Daoy (cell line): Measurements from ENCODE around the gene DNAJB12. TPM values are rescaled to one million over a fixed set of nuclear protein-coding genes. Genes with fewer than 3 reads are reported as not detected.
A peak's percentile ranks its signal among the peaks of the same experiment; 100 is the strongest.
"Not testable (repeated sequence)": the region's sequence is repeated elsewhere in the genome, so short reads cannot be mapped to it uniquely, and the experiment has no call there.

Experiments
- DNase-seq: peaks from one replicate; pipeline ENCODE4 v3.0.0-alpha.2; 2015; ENCODE audit warnings: low read depth
- total RNA-seq: library from RNA; depleted of rRNA; stranded (reverse); fragments of >200 nt; shearing (Covaris generic); gene quantifications from 2 replicates; pipeline ENCODE4 v1.2.3, GENCODE V29; 2014; rRNA removed

The DNAJB12 gene
- total RNA-seq, result 16.9 and 20.2 TPM in 2 replicates

DNA sequence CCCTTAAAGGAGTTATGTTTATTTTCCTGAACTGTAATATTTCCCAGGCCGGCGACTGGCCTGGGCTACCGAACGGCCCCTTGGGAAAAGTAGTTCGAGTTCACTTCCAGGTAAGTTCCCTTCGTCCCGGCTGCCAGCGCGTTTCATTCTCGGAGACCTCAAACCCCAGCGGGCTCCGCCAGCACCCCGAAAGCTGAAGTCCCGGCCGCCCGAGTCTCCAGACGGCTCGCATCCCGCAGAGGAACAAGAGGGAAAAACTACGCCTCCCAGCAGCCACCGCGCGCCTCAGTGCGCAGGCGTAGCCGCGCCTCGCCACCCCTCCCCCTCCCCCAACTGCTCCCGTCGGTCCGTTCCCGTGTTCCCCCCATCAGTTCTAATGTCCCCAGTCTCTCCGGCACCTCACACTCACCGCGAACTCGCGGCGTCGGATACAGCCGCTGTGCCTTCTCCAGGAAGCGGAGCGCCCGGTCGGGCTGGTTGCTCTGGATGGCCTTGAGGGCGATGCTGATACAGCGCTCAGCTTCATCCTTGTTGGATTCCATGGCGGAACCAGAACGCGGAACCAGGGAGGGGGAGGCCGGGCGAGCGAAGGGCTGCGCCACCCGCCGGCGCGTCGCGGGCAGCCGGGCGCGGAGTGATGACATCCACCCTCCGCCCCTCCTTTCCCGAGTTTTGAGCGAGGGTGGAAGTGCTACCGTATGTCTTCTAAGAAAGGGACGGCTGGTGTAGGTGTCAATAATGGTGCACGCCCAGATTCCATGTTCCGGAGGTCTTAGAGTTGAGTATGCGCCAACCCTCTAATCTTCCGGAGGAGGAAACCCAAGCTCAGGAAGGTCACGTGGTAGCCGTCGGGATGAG is at the start of gene DNAJB12:
Gene DNAJB12 (minus strand): TSS at position 564 of the 858 bp plus-strand sequence. CDS start 22 bp downstream, at position 542.
- DNase-seq, result peak; percentile 91

DNA sequence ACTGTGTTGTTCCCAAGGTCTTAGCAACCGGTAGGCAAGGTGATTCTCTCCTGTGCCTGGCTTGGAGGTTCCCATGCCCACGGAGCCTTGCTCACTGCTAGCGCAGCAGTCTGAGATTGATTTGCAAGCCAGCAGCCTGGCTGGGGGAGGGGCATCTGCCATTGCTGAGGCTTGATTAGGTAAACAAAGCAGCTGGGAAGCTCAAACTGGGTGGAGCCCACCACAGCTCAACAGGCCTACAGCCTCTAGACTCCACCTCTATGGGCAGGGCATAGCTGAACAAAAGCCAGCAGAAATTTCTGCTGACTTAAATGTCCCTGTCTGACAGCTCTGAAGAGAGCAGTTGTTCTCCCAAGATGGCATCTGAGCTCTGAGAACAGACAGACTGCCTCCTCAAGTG is 40.9 kb upstream of the DNAJB12 start:
- not testable (repeated sequence) for DNase-seq

DNA sequence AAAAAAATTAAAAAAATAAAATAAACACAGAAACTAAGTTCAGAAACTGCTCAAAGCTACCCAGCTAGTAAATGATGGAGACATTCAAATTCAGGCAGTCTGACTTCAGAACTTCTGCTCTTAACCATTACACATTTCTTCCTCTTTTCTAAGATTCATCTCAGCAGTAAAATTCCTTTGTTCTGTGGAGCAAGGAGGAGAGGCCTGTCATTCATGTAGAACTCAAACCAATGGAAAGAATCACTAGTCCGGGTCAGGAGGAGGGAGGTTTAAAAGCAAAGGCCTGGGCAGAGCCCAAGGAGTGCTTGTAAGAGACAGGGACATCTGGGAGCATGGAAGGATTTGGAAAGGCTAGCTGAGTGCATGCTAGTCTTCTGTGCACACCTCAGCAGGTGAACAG is 37.9 kb upstream of the DNAJB12 start:
- no peak for DNase-seq

DNA sequence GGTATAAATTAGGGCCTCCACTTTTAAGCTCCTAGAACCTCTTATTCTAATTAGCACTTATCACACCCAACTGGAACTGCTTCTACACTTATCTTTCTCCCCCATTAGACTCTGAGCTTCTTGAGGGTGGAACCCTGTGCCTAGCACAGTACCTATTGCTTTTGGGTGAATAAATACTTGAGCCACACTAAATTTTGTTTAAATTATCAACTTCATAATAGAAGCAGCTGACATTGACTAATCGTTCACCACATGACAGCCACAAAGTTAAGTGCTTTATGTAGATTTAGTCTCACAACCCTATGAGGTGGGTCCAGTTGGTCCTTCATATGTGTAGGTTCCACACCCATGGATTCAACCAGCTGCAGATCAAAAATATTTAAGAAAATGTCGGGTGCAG is 36.0 kb upstream of the DNAJB12 start:
- DNase-seq, result no peak

DNA sequence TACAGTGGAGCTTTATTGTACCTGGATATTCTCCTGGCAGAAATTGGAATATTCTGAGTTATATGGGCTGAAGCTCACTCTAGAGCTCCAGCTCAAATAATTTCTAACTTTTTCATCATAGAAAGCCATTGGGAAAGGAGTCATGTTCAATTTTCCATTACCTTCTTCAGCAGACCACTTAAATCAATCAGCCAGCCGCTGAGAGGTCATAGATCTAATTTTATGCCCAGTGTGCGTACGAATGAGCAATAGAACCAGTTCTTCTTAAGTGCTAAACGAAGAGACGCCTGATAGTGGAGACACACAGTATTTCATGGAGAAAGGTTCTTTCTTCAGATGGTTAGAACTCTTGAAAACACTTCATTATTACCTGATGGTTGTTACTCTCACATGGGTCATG is 35.0 kb upstream of the DNAJB12 start:
- DNase-seq, result no peak

DNA sequence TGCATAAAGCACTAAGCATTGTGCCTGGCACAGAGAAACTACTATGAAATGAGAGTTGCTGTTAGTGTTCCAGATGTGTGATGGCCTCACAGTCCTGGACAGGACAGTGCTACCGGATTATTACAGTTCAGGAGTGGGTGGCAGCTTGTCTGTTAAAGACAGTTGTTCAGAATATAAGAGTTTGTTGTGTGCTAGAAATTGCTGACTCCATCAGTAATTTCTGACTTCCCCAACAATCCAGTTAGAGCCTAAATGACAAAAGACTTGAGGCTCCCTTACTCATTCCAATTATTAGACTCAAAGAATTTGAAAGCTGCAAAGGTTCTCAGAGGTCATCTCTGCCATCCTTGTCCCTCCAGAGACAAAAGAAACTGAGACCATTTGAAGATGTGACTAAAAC is 34.3 kb upstream of the DNAJB12 start:
- DNase-seq, result no peak

DNA sequence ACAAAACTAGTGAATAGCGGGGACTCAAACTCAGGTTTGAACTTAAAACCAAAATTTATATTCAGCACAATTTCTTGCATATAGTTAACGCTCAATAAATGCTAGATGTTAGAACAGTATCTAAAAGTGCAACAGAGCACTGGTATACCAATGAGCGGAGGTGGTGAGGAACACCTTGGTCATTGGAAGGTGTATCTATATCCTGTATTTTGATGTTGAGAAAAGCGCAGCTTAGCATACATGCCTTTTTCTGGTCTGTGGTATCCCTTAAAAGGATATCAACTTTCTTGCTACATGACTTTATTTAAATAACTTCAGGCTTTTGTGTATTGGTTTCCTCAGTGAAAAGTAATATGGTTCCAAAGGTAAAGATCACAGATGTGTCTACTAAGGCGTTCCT is 33.3 kb upstream of the DNAJB12 start:
- no peak for DNase-seq

DNA sequence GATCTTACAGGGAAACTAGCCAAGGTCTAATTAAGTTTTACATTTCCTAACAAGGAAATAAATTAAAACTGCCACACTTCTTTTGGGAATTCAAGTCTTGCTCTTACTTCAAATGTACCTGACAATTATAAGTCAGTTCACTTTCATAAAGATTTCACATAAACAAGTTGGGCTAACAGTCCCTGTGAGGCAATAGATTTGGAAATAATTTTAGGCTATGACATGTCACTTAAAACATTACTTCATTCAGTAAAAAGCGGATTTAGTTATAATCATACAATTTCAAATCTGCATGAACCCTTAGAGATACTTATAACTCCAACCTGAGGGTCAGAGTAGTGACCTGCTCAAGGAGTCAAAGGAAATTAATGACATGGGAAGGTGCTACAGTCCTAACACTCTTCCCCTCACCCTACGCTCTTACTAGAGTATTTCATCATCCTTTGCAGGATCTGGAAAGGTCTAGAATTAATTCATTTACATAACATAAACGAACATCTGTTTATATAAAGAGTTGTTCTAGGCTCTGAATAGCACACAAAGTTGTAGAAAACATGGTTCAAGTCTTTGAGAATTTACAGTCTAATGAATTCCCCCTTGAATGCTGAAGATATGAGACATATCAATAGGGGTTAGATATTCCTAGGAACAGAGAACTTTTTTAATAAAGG is 32.3 kb upstream of the DNAJB12 start:
- DNase-seq, result no peak

DNA sequence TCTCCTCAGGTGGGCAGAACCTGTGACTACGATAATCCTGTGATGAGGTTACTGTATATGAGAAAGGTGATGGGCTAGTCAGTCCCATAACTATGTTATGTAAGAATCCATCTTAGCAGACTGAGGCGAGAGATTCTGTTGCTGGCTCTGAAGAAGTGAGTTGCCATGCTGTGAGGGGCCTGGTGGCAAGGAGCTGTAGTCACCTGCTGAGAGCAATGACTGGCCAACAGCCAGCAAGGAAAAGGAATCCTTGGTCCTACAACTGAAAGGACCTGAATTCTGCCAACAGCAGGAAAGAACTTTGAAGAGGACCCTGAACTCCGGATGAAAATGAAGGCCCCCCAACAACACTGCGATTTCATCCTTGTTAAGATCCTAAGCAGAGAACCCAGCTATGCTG is 31.0 kb upstream of the DNAJB12 start:
- DNase-seq, result no peak

DNA sequence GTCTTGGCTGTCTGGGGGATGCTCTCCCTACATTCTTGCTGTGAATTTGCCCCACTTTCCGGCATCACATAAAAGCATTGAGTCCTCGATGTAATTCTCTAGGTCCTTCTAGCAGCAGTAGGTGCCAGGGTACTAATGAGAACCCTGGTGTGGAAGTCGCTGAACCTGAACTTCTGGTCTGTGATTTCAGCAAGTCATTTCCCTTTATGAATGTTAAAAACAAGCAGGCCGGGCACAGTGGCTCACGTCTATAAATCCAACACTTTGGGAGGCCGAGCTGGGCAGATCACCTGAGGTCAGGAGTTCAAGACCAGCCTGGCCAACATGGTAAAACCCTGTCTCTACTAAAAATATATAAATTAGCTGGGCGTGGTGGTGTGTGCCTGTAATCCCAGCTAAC is 30.3 kb upstream of the DNAJB12 start:
- DNase-seq, result not testable (repeated sequence)

DNA sequence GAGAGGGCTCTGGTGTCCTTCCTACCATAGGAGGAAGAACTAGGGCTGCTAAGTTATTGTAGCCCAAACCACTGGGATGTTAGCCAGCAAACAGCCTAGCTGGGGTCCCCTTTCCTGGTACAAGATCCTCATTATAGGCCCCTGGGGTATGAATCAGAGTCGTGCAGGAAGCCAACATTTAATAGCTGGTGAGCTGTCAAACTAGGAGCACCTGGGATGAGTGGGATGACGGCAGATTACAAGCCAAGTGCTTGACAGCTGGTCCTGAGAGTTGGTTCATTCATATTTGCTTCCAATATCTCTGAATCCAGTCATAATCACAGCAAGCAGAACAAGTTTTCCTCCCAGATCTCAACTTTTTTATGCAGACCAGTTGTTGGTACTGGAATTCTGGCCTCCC is 25.1 kb upstream of the DNAJB12 start:
- no peak for DNase-seq

DNA sequence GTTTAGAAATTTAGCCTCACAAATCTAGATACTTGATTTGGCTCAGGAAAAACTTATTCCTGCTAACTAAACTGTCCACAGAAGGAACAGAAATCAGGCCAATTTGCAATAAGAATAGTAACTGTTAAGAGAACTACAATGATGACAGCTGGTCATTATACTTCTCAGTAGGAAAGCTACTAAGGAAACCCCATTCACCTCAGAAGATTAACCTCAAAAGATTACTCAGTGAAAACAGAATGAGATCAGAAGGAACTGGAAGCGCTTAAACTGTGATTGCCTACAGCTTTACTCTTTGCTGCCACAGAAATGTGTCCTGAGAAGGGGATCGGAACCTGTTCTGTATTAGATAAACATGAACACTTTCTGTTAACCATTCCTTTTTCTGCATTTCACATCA is 24.3 kb upstream of the DNAJB12 start:
- no peak for DNase-seq

DNA sequence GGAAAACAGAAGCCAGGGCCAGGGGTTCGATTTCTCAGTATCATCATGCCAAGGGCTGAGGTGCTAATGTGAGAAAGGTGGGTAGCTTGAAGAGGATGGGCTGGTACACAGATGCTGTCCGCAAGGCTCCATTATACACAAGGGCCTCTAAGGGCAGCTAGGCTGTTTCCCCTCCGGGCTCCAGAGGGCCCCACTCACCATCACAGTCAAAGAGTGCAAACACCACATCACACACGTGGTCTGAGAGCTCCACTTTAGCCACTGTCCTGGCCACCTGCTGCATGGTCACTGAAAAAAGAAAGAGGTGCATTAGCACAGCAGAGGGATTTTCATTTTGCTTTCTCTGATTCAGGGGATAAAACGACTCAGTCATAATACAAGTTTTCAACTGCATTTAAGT is 20.9 kb upstream of the DNAJB12 start:
- DNase-seq, result no peak

DNA sequence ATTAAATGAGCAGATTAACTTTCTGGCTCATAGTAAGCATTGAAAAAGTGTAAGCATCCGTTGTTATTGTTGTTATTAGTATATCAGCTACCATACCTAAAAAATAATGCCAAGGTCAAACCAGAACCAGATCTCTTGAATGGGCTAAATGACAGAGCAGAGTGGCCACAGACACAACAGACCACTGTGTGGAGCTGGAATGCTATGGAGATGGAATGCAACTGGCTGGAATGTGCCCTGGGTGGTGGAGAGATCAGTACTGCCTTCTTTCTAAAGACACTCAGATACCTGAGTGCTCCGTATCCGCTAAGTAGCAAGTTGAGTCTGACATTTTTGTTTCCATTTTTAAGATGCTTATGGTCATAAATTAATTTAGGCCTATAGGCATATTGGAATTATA is 20.5 kb upstream of the DNAJB12 start:
- no peak for DNase-seq

DNA sequence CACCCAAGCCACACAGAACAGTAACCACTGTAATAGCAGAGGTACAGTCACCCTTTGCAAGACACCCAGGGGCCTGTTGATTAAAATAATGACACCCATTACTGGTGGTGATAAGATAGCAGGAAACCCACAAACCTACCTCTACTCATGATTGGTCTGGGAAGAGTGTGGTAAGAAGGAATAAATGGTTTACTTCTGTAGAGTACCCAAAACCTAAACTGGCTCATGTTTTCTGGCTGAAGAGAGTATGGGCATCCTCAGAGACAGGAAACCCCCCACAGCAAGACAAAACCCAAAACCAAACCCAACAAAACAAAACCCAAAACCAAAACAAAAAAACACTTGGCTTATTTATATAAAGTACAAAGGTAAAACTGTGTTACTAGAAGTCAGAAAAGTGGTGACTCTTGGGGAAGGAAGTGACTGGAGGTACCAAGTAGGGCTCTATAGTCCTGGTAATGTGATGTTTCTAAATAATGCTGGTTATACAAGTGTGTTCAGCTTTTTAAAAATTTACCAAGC is 15.5 kb upstream of the DNAJB12 start:
- DNase-seq, result peak; percentile 7

DNA sequence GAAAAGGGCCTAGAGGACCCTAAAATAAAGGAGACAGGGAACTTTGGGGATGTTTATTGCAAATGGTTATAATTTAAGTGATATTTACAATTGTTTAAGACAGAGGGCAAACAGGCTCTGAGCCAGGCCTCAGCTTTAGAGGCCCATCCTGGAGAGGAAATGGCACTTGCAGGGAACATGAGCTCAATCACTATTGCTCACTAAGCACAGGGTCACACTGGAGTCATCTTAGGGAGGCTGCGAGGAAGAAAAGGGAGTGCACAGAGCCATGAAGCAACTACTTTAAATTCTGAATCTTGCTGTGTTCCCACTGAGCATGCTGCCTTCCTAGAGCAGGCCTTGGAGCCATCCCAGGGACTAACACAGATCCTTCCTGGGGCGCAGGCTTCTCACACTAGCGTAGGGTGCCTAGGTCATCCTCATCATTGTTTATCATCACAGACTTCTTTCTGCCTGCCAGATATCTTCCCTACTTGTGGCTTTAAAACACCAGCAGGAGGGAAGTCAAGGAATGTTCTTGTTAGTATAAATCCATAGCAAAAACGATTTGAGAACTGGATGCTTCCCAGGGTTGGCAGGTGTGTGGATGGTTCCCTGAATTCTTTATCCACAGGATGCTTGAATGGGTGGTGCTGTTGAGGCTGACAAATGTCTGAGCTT is 12.7 kb upstream of the DNAJB12 start:
- DNase-seq, result no peak

DNA sequence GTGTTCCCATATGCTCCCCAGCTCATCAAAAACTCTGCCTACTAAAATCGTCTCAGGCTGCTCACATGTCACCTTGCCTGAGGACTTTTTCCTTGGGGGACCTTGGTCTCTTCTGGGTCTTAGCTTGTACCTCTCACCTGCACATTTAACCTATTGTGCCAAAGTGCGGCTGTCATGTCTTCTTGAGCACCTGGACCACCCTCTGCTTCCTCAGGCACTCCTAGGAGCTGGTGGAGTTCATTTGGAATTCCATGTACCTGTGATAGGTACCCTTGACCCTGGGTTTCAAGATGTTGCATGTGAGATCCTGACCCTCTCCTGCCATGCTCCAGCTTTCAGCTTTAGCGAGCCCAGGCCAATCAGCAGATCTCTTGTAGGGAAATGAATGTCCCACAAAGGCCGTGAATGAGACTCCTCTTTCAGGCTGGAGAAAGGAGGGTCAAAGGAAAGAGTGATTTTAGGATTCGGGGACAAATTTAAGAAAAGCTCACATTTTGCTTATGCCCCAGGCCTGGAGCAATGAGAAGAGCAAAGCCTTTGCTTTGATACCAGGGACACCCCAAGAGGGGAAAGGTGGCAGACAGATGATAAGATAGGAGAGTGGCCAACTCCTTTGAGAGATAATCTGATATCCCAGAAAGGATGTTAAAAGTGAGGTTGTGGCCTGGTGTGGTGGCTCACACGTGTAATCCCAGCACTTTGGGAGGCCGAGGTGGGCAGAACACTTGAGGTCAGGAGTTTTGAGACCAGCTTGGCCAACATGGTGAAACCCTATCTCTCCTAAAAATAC is 10.6 kb upstream of the DNAJB12 start:
- DNase-seq, result no peak

DNA sequence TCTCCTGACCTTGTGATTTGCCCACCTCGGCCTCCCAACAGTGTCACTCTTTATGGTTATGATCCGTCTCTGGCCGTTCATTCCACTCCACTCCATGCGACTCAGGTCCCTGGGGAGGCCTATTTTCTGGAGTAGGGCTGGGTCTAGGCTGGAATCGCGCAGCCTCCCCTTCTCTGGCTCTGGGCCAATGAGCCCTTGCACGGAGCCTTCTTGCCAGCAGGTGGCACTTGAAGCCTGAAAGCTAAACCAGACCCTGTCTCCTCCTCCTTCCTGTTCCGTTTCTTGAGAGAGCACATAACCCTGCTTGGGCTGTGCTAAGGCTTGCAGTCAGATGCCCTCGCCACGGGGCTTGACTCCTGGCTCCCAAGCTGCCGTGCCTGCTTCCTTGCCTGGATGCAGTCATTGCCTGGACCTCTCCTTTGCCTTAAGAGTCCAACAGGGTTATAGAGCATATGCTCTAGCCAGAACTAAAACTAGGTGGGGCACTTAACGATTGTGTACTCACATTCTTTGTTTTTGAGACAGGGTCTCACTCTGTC is 9.6 kb upstream of the DNAJB12 start:
- DNase-seq, result peak; percentile 86

DNA sequence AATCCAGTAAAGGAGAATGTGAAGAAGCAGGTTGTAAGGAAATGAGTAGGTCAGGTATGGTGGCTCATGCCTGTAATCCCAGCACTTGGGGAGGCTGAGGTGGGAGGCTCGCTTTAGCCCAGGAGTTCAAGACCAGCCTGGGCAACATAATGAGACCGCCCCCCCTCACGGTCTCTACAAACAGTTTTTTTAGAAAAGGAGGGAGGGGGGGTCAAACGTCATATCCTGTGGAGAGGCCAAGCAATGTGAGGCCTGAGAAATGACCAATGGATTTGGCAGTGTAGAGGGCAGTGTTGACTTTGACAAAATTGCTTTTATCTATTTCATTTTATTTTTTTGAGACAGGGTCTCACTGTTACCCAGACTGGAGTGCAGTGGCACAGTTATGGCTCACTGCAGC is 2.3 kb upstream of the DNAJB12 start:
- DNase-seq, result no peak

DNA sequence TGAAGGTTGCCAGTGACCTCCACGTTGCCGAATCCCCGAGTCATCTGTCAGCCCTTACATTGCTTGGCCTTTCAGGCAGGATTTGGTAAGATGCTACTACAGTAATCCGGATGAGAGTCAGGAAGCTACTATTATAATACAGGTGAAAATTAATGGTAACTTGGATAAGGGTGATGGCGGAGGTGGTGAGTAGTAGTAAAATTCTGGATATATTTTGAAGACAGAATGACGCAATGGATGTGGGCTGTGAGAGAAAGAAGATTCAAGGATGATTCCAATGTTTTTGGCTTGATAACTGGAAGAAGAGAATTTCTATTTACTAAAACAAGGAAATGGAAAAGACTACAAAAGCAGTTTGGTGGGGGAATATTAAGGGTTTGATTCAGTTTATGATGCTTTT is 1.4 kb upstream of the DNAJB12 start:
- DNase-seq, result no peak

DNA sequence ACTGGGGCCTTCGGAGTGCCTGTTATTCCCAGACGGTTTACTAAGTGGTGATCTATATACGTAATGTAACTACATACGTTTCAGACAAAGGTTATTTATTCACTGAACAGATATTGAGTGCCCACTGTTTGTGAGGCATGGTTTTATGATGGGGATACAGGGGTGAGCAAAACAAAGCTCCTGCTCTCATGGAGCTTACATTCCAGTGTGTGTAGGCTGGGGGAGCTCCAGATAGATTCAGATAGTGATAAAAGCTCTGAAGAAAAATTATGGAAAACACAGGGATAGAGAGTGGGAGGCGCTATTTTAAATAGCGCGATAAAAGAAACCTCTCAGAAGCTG is 466 bp upstream of the DNAJB12 start:
- DNase-seq, result no peak

DNA sequence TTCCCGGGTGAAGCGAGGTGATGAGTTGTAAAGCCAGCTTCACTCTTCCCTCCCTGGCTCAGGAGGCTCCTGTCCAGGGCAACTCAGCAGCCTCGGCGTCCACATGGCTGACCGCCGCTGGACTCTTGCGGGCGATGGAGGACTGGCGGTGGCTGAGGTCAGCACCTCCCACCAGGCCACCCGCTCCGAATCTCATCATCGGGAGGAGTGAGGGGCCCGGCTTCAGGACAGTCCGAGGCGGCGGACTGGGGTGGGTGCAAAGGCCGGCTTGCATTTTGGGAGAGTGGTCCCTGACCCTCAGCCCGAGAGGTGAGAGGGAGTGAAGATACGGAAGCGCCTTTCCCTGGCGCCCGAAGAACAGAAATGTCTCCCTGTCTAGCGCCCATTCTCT is 759 bp downstream of the DNAJB12 start:
- DNase-seq, result no peak
